GM10266 (cell line): ENCODE data around the gene JAKMIP1.

ENCODE experiments used
- DNase-seq: peaks from one replicate; pipeline ENCODE4 v3.0.0; 2012; ENCODE audit errors: extremely low spot score
- CTCF ChIP-seq: IDR thresholded peaks from 2 replicates; pipeline ENCODE4 v1.5.1; 2012; ENCODE audit warnings: mild to moderate bottlenecking, low read depth; ENCODE audit not compliant: control insufficient read depth, insufficient read depth; ENCODE audit errors: missing control alignments

Gene JAKMIP1

DNA sequence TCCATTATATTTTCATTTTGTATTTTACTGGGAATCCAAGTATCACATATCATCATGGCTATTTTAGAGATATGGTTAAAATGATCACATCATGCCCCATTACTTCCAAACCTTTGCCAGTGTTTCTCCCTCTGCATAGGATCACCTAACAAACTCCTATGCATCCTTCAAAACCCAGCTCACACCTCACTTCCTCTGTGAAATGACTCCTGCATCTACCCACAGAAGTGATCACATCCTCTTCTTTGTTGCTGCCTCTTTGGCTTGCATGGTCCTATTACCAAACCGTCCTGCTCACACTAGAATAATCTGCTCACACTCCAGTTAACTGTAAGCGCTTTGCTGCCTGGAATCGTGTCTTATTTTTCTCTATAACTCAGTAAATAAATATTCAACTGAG, 107.4 kb downstream of the JAKMIP1 start:
- no peak for TF ChIP-seq CTCF

GRCh38 chr4:6092131-6092530, 108.2 kb downstream of the JAKMIP1 start:
- TF ChIP-seq CTCF, result no peak
- no peak for DNase-seq

More for the DNA sequence above, 107.4 kb downstream of the JAKMIP1 start:
- DNase-seq, result no peak

GRCh38 chr4:6090931-6091330, 109.4 kb downstream of the JAKMIP1 start:
- no peak for DNase-seq
- TF ChIP-seq CTCF, result no peak

- TF ChIP-seq CTCF, result no peak
- no peak for DNase-seq
Measured at GRCh38 chr4:6088950-6089349, 111.4 kb downstream of the JAKMIP1 start.

DNA sequence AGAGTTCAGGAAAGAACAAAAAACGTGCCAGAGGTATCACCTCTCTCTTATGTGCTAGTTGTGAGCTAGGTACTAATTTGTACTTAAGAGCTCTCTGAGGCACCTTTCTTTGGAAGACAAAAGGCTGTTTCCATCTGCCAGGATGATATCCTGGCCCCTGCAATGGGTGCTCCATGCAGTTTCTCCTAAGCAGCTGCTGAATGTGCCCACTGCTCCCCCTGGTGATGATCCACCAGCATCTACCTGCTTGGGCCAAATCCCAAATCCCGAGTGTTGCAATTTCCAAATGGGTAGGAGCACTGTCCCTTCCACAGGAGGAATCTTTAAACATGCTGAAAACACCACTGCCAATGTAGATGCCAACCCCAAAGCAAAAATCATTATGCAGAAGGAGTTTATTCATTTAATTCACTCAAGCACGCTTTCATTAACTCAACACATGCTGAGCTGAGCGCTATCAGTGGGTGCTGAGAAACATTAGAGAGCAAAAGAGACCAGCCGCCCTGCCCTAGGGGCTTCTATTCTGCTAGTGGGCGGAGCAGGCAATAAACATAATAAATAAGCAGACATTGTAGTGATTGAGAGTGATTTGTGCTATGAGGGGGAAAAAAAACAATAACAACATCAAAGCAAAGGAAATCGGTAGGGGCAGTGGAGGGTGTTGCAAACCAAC, 112.5 kb downstream of the JAKMIP1 start:
- peak; percentile 22 for TF ChIP-seq CTCF
- DNase-seq, result no peak

- no peak for TF ChIP-seq CTCF
- no peak for DNase-seq
Measured at GRCh38 chr4:6086846-6087245, 113.5 kb downstream of the JAKMIP1 start.

- no peak for TF ChIP-seq CTCF
- DNase-seq, result no peak
Measured at GRCh38 chr4:6085691-6086628, 114.4 kb downstream of the JAKMIP1 start.
